Naive thymus-derived CD4-positive, alpha-beta T cell (primary cell): ENCODE results near the gene TAL1. TPM values are rescaled to one million over a fixed set of nuclear protein-coding genes. Genes with fewer than 3 reads are reported as not detected.
"Not testable (repeated sequence)": the region's sequence is repeated elsewhere in the genome, so short reads cannot be mapped to it uniquely, and the experiment has no call there.

Experiments used
- ATAC-seq: fragments of 150-1000 bp; cut with Tn5 transposase; 2 replicates; pipeline ENCODE4 v1.10.0; 2021; ENCODE audit warnings: mild to moderate bottlenecking, moderate library complexity
- CTCF ChIA-PET: fragments of 350-600 bp; sonication (Branson Sonifier 250); formaldehyde crosslinking; loops from one replicate; lab custom pipeline; 2021; ENCODE audit warnings: antibody characterized with exemption; lab: Charles Lee
- POLR2A ChIA-PET: fragments of 350-600 bp; sonication (Branson Sonifier 250); formaldehyde crosslinking; loops from one replicate; lab custom pipeline; 2021; ENCODE audit warnings: antibody characterized with exemption, inconsistent platforms; lab: Charles Lee
- DNase-seq, 9 donors: peaks; one replicate each; pipeline versions ENCODE4 v3.0.0 to v3.0.0-alpha.2; 2020 to 2022; ENCODE audit warnings: mixed read lengths in 1 of 9
- H3K27ac ChIP-seq: one replicate; pipeline ENCODE4 v1.7.0; 2013; ENCODE audit warnings: mild to moderate bottlenecking, low read depth, low read length, moderate library complexity
- H3K27me3 ChIP-seq, 2 donors: one replicate each; pipeline ENCODE4 v1.7.0; 2013; ENCODE audit warnings: low read length in 2 of 2, mild to moderate bottlenecking in 2 of 2, moderate library complexity in 2 of 2; ENCODE audit not compliant: control insufficient read depth in 2 of 2, insufficient read depth in 2 of 2
- H3K36me3 ChIP-seq, 3 experiments: 1 replicate in 2 of 3; 2 replicates in 1 of 3; pipeline ENCODE4 v1.7.0; 2013; ENCODE audit warnings: low read length in 3 of 3, mild to moderate bottlenecking in 3 of 3, moderate library complexity in 1 of 3; ENCODE audit not compliant: insufficient read depth in 3 of 3, control insufficient read depth in 2 of 3
- H3K4me1 ChIP-seq, 2 donors: one replicate each; pipeline ENCODE4 v1.7.0; 2013; ENCODE audit warnings: low read length in 2 of 2, mild to moderate bottlenecking in 2 of 2, moderate library complexity in 1 of 2; ENCODE audit not compliant: control insufficient read depth in 2 of 2, insufficient read depth in 2 of 2
- H3K4me3 ChIP-seq: 2 replicates; pipeline ENCODE4 v1.7.0; 2013; ENCODE audit warnings: mild to moderate bottlenecking, low read length
- H3K9me3 ChIP-seq, 3 experiments: 1 replicate in 2 of 3; 2 replicates in 1 of 3; pipeline ENCODE4 v1.7.0; 2013; ENCODE audit warnings: low read length in 3 of 3; ENCODE audit not compliant: control insufficient read depth in 2 of 3
- H3K27ac Mint-ChIP-seq, 9 donors: one replicate each; pipeline ENCODE4 v1.8.0; 2020 to 2022; ENCODE audit warnings: mixed read lengths in 9 of 9, mild to moderate bottlenecking in 8 of 9, moderate library complexity in 5 of 9, inconsistent platforms in 2 of 9
- H3K27me3 Mint-ChIP-seq, 5 donors: one replicate each; pipeline ENCODE4 v1.8.0; 2021 to 2022; ENCODE audit warnings: mixed read lengths in 5 of 5, mild to moderate bottlenecking in 1 of 5
- H3K36me3 Mint-ChIP-seq, 5 donors: one replicate each; pipeline ENCODE4 v1.8.0; 2020 to 2022; ENCODE audit warnings: mixed read lengths in 5 of 5, mild to moderate bottlenecking in 3 of 5, inconsistent platforms in 1 of 5
- H3K4me1 Mint-ChIP-seq, 7 donors: one replicate each; pipeline ENCODE4 v1.8.0; 2020 to 2022; ENCODE audit warnings: mixed read lengths in 7 of 7, mild to moderate bottlenecking in 3 of 7, inconsistent platforms in 1 of 7
- H3K4me3 Mint-ChIP-seq, 10 donors: one replicate each; pipeline ENCODE4 v1.8.0; 2020 to 2022; ENCODE audit warnings: mild to moderate bottlenecking in 10 of 10, mixed read lengths in 10 of 10, moderate library complexity in 6 of 10, inconsistent platforms in 2 of 10
- H3K9me3 Mint-ChIP-seq, 11 donors: one replicate each; pipeline ENCODE4 v1.8.0; 2020 to 2022; ENCODE audit warnings: mixed read lengths in 11 of 11, mild to moderate bottlenecking in 4 of 11, inconsistent platforms in 1 of 11, moderate library complexity in 1 of 11
- intact Hi-C, 2 donors: fragments of 100-400 bp; cut with micrococcal nuclease; formaldehyde crosslinking; loops; one replicate each; pipeline ENCODE4 v1.15.1; 2023
- polyA plus RNA-seq, 2 donors: library from polyadenylated mRNA; unstranded; fragments of 300-500 nt; fragmentation: Illumina TruSeq; gene quantifications; one replicate each; pipeline ENCODE4 v1.2.3, GENCODE V29; 2021
- total RNA-seq, 6 experiments: library from RNA in 5 of 6; stranded (reverse) in 5 of 6; gene quantifications; 1 replicate in 5 of 6; 2 replicates in 1 of 6; pipeline ENCODE4 v1.2.3 and lab custom pipeline; 2021 to 2026

The TAL1 gene
- total and polyA plus RNA-seq, 7 experiments from 2014 or later, result 0.42 to 4.0 TPM; not detected in 5

DNA sequence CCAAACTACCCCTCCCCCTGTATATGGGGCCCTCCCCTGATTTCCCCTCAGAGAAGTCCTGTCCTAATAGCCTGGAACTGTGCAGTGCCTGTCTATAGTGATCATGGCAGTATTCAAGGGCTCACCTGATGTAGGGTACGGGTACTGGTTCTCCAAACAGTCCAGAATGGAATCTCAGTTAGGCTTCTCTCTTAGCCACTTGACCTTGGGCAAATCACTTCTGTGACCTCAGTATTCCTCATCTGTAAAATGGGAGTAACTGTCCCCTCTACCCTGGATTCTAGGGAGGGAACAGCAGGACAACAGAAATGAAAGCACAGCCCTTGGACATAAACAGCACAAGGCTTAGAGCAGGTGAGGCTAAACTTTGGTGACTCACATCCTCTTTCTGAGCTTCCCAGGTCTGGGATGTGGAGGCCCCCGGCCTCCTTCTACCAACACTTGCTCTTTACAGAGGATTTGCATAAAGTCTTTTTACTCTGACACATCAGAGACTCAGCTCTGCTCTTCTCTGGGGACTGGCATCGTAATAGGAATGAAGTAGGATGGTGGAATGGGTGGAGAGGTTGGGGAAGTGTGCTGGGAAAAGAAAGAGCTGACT, 22.2 kb downstream of the TAL1 start:
- no peaks in the 10 kb centered on the region for H3K36me3 ChIP-seq
- no peaks in the 10 kb centered on the region for H3K27me3 ChIP-seq
- H3K4me1 Mint-ChIP-seq, result peaks cover 0 to 12% (median 0%) of the 10 kb centered on the region in 7 donors
- H3K9me3 ChIP-seq, result no peaks in the 10 kb centered on the region
- DNase-seq (no peak), ATAC-seq (no peak)
- H3K4me3 Mint-ChIP-seq, result no peak overlapping the region
- no peak overlapping the region for H3K27ac Mint-ChIP-seq
- CTCF ChIA-PET, result no interaction called here
- intact Hi-C loops, result no loop called here
- no peak overlapping the region for H3K27ac ChIP-seq
- no peak overlapping the region for H3K4me3 ChIP-seq
- H3K27me3 Mint-ChIP-seq, result peaks cover 0 to 36% (median 21%) of the 10 kb centered on the region in 5 donors
- H3K4me1 ChIP-seq, result no peaks in the 10 kb centered on the region
- H3K9me3 Mint-ChIP-seq, result peaks cover 0 to 2% (median 0%) of the 10 kb centered on the region in 11 donors
- POLR2A ChIA-PET, result interaction anchor here (0.6 kb wide), 1 partner anchor 23 kb away, joined by 3 read pairs; no protein-coding TSS in a partner anchor
- H3K36me3 Mint-ChIP-seq, result no peaks in the 10 kb centered on the region

DNA sequence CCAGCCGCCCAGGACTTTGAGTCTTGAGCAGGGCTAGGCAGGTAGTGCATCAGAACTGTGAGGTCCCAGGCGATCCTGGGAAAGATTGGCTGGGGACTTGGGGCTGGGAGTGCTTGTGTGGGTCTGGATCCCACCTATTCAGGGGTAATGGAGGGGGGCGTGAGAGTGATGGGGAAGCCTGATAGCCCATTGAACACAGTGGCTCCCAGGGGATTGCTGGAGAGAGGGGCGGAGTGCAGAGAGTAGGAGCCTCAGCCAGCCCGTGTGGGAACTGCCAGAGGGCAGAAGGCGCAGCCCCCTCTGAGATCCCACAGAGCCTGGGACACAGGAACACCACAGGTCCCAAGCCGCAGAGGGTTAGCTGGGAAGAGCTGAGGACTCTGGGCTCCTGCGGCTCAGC, 22.9 kb downstream of the TAL1 start:
- H3K27me3 ChIP-seq, result no peaks in the 10 kb centered on the region
- no peak overlapping the region for H3K27ac ChIP-seq
- no peak overlapping the region for H3K4me3 Mint-ChIP-seq
- H3K27ac Mint-ChIP-seq, result no peak overlapping the region
- H3K36me3 ChIP-seq, result no peaks in the 10 kb centered on the region
- no peaks in the 10 kb centered on the region for H3K36me3 Mint-ChIP-seq
- ChIA-PET CTCF (no interaction called here), POLR2A (no interaction called here)
- ATAC-seq (no peak), DNase-seq (no peak)
- H3K4me3 ChIP-seq, result no peak overlapping the region
- H3K9me3 Mint-ChIP-seq, result peaks cover 0 to 2% (median 0%) of the 10 kb centered on the region in 11 donors
- no peaks in the 10 kb centered on the region for H3K4me1 ChIP-seq
- H3K4me1 Mint-ChIP-seq, result peaks cover 0 to 12% (median 0%) of the 10 kb centered on the region in 7 donors
- intact Hi-C loops, result no loop called here
- peaks cover 6 to 43% (median 27%) of the 10 kb centered on the region in 5 donors for H3K27me3 Mint-ChIP-seq
- H3K9me3 ChIP-seq, result no peaks in the 10 kb centered on the region

- no peaks in the 10 kb centered on the region for H3K9me3 ChIP-seq
- H3K27ac Mint-ChIP-seq, result no peak overlapping the region
- peaks cover 0 to 2% (median 0%) of the 10 kb centered on the region in 11 donors for H3K9me3 Mint-ChIP-seq
- H3K4me1 Mint-ChIP-seq, result peaks cover 0 to 12% (median 0%) of the 10 kb centered on the region in 7 donors
- H3K27me3 ChIP-seq, result no peaks in the 10 kb centered on the region
- H3K4me1 ChIP-seq, result no peaks in the 10 kb centered on the region
- POLR2A ChIA-PET, result no interaction called here
- H3K36me3 ChIP-seq, result no peaks in the 10 kb centered on the region
- H3K36me3 Mint-ChIP-seq, result no peaks in the 10 kb centered on the region
- ATAC-seq (no peak), DNase-seq (no peak)
- H3K27me3 Mint-ChIP-seq, result peaks cover 13 to 47% (median 27%) of the 10 kb centered on the region in 5 donors
- no peak overlapping the region for H3K27ac ChIP-seq
- CTCF ChIA-PET, result no interaction called here
- no peak overlapping the region for H3K4me3 ChIP-seq
- intact Hi-C loops, result no loop called here
- H3K4me3 Mint-ChIP-seq, result no peak overlapping the region
These were observed 23.6 kb downstream of the TAL1 start for GRCh38 chr1:47208374-47208850.

DNA sequence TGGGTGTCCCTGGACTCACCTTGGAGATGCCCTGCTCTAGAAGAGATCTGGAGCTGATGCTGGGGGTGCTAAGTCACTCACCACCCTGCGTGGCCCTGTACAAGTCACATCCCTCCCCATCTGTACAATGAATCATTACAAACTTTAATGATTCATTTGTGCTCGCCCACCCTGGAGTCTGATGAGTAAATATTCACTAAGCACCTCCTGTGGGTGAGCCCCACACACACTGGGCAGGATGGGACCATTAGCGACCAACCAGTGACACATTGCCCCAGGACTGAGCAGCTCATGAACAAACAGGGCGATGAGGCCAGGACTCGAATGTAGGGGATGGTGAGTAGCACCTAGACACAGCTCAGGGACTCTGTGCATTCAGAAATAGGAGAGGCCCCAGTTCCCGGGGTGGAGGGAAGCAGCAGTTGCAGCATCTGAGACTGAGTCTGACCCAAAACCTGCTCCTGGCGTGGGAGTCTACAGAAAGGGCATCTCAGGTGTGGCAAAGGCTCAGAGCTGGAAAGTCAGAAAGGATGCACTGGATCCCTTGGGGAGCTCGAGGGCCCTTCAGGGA, 24.1 kb downstream of the TAL1 start:
- intact Hi-C loops, result no loop called here
- Histone ChIP-seq H3K9me3 (no peaks in the 10 kb centered on the region), H3K4me1 (no peaks in the 10 kb centered on the region), H3K27ac (no peak overlapping the region), H3K27me3 (no peaks in the 10 kb centered on the region), H3K4me3 (no peak overlapping the region), H3K36me3 (no peaks in the 10 kb centered on the region)
- Mint-ChIP-seq H3K27ac (no peak overlapping the region), H3K36me3 (no peaks in the 10 kb centered on the region), H3K27me3 (peaks cover 18 to 48% (median 27%) of the 10 kb centered on the region in 5 donors), H3K9me3 (peaks cover 0 to 4% (median 0%) of the 10 kb centered on the region in 11 donors), H3K4me3 (no peak overlapping the region), H3K4me1 (peaks cover 0 to 12% (median 0%) of the 10 kb centered on the region in 7 donors)
- ATAC-seq (no peak), DNase-seq (no peak)
- ChIA-PET POLR2A (no interaction called here), CTCF (no interaction called here)

DNA sequence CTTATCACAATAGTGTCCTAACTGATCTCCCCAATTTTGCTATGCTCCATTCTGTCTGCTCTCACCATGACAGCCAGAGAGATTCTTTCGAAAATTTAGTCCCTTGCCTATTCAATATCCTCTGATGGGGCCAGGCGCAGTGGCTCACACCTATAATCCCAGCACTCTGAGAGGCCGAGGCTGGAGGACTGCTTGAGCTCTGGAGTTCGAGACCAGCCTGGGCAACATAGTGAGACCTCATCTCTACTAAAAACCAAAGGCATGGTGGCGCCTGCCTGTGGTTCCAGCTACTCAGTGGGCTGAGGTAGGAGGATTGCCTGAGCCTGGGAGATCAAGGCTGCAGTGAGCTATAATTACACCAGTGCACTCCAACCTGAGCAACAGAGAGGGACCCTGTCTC, 26.1 kb downstream of the TAL1 start:
- POLR2A ChIA-PET, result interaction anchor here (0.7 kb wide), 1 partner anchor 180 kb away, joined by 3 read pairs; no protein-coding TSS in a partner anchor
- CTCF ChIA-PET, result no interaction called here
- H3K4me3 Mint-ChIP-seq, result no peak overlapping the region
- peaks cover 0 to 6% (median 0%) of the 10 kb centered on the region in 7 donors for H3K4me1 Mint-ChIP-seq
- Histone ChIP-seq H3K27me3 (no peaks in the 10 kb centered on the region), H3K27ac (no peak overlapping the region), H3K36me3 (no peaks in the 10 kb centered on the region), H3K4me3 (no peak overlapping the region), H3K4me1 (no peaks in the 10 kb centered on the region), H3K9me3 (no peaks in the 10 kb centered on the region)
- DNase-seq (no peak), ATAC-seq (no peak)
- H3K27ac Mint-ChIP-seq, result no peak overlapping the region
- no peaks in the 10 kb centered on the region for H3K36me3 Mint-ChIP-seq
- H3K9me3 Mint-ChIP-seq, result peaks cover 0 to 7% (median 0%) of the 10 kb centered on the region in 11 donors
- H3K27me3 Mint-ChIP-seq, result peaks cover 18 to 55% (median 35%) of the 10 kb centered on the region in 5 donors
- intact Hi-C loops, result no loop called here

- H3K36me3 ChIP-seq, H3K9me3 ChIP-seq, H3K27ac Mint-ChIP-seq, POLR2A ChIA-PET, H3K36me3 Mint-ChIP-seq, H3K27me3 ChIP-seq, ATAC-seq, H3K9me3 Mint-ChIP-seq, H3K4me3 ChIP-seq, H3K4me1 ChIP-seq, intact Hi-C loops, H3K4me1 Mint-ChIP-seq, H3K27ac ChIP-seq, H3K4me3 Mint-ChIP-seq, DNase-seq: not testable (repeated sequence)
- H3K27me3 Mint-ChIP-seq, result peaks cover 37 to 59% (median 51%) of the 10 kb centered on the region in 5 donors
- CTCF ChIA-PET, result interaction anchor here (2.3 kb wide), 1 partner anchor 10 kb away, joined by 6 read pairs; no protein-coding TSS in a partner anchor
These were observed 28.5 kb downstream of the TAL1 start for GRCh38 chr1:47203504-47203903.
